COLO668 (cell line): Measurements from ENCODE around the gene PHKB.

Experiments
- DNase-seq: peaks from one replicate; lab custom pipeline; 2025; ENCODE audit not compliant: unreplicated experiment; lab: John Stamatoyannopoulos, UW

PHKB gene

DNA sequence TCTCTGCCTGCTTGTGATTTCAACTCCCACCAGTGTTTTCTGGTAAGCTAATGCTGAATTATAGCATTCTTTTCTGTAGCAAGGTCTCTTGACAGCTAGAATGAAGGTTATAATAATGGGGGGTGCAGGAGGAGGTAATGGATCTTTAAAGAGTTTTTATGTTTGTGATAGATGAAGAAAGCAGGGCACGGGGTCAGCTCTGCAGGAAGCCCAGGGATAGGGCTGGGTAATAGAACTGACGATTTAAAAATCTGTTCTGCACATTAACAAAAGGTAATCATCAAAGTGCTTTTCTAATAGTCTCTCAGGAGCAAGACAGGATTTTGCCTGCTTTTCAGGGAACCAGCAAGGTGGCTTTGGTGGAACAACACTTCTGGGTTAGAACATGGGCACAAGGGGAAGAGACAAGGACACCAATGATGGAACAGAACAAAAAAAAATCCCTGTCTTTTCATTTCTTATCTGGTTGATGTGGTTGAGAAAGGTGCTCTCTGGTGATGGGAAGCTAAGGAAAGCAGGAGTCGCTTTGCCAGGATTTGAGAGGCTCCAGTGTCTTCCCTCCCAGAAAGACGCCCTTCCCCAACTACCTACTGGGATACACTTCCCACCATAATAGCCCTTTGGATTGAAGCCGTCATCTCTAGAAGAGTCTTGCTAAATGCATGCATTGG is 263.1 kb downstream of the PHKB start:
- DNase-seq = no peak

DNA sequence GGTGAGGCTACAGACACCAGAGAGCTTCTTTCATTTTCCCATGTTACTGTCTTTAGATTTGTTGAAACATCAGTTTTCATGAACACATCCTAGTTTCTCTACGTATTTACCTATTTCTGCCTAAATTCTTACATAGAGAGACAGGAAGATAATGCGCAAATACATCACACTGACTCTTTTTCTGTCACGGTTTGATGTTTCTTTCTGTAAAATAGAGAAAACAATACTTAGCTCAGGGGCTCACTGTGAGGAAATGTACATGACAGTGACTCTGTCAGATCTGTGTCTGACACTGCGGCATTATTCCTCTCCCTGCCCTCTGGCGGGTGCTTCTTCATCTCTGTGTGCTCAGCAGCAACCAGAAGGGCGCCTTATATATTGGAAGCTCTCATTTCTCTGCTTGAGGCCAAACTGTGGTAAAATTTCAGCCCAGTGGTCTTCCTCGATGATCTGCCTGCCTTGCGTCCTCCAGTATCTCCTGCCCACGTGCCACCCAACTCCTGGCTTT is 264.1 kb downstream of the PHKB start:
- no peak for DNase-seq

DNA sequence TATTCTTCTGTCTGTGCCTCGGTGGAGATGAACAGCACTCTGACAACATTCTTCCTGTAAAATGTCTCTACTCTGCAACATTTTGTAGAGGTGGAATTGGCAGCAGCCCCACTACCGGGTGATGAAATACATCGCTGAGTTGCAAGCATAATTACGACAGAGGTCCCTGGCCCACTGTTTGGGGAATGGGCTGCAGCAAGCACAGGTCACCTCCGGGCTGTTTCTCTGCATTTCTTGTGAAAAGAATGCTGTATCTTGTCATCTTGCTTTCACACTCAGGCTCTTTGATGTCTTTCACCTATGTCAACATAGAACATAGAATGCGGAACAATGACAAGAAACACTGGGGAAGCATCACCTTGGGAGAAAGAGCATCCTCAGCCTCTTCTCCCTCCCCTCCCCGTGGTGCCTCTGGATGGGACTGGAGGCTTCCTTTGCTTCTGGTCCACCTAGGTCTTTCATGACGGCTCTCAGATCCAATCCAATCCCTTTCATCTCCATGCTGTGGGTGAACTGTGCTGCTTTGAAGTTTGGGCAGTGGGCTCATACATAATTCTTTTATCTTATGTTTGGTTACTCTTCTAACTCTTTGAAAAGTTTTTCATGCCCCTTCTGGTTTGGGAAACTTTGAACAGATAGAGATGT is 265.0 kb downstream of the PHKB start:
- DNase-seq = no peak

DNA sequence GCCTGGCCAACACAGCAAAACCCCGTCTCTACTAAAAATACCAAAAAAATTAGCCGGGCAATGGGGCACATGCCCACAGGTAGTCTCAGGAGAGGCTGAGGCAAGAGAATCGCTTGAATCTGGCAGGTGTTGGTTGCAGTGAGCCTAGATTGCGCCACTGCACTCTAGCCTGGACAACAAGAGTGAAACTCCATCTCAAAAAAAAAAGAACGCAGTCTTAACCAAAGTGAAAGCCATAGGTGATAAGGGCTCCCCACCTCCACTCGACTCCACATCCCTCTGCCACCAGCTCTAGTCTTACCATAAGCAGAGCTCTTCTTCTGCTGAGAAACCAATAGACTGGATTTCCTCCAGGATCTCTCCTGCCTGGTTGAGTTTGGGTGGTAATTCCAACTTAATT is 266.0 kb downstream of the PHKB start:
- no peak for DNase-seq

DNA sequence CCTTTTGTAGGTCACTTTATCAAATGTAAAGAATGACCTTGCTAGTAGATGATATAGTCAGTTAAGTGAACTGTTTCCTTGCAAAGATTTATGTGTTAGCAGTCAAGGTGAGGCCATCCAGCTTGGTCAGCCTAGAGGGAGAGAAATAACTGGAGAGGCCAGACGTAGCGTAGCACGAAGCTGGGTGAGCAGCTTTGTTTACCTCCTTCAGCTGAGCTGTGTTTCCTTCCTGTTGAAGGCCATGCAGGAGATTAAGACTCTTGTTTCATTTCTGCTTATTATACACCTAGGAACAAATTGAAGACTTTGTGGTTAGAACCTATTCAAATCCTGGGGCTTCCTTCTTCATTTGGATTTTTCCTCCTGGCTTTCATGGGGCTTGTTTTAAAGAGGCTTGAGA is 267.1 kb downstream of the PHKB start:
- DNase-seq = no peak

DNA sequence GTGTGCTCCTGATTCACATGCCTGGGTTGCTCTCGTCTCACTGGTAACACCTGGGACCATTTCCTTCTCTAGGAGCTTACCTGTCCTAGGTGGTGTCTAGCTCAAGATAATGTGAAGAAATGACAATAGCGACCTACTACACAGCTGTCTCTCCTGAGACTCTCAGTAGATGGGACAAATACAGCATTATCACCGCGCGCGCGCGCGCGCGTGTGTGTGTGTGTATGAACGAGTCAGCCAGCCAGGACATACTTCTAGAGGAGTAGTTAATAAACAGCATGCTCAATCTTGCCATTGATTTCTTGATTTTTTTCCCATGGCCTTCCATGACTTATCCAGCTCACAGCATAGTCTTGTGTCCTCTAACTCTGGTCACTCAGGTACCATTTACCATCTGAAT is 268.6 kb downstream of the PHKB start:
- DNase-seq = no peak

DNA sequence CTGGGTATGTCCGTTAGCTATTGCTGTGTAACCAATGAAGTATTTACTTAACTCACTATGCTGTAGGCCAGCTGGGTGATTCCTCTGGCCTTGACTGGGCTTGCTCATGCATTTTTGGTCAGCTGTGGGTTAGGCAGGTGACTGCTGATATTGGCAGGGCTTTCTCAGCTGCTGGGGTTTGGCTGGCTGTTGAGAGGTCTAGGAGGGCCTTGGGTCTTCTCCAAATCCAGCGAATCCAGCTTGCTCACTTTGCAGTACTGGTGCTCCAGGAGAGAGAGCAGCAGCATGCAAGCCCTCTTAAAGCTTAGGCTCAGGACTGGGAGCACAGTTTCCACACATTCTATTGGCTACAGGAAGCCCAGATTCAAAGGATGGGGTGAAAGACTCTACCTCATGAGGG is 270.1 kb downstream of the PHKB start:
- DNase-seq = no peak

DNA sequence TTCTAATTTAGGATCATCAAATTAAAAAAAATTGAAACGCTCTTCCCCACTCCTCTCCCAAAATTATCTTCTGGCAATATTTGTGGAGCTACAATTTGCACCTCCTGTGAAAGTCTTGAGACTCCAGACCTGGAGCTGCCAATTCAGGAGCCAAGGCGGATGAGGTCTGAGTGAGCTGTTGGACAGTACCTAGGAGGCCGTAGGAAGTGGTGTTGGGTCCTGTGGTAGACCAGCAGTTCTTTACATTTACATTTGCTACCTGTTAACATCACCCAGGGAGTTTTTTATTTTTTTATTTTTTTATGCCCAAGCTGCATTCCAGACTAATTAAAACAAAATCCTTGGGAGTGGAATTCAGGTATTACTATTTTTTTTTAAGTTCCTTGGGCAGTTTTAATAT is 271.0 kb downstream of the PHKB start:
- no peak for DNase-seq

DNA sequence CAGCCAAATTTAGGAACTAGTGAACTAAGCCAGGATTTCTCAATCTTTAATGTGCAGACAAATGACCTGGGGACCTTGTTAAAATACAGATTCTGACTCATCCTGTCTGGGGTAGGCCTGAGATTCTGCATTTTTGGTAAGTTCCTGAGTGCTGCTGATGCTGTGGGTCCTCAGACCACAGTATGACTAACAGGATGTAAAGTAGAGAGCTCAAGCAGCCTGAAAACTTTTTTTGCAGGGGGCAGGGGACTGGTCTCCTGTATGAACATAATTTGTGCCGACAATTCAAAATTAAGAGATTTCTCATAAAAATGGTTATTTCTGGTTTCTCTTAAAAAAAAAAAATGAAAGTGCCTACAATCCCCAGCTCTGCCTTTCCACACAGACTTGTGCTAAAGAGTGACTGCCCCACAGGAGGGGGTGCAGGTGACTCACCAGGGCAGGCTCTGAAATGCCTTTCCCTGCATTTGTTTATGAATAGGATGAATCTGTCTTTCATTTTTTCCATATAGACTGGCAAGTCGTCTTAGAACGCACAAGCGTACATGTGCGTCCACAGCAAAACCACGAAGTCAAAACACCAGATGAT is 271.5 kb downstream of the PHKB start:
- DNase-seq = no peak

DNA sequence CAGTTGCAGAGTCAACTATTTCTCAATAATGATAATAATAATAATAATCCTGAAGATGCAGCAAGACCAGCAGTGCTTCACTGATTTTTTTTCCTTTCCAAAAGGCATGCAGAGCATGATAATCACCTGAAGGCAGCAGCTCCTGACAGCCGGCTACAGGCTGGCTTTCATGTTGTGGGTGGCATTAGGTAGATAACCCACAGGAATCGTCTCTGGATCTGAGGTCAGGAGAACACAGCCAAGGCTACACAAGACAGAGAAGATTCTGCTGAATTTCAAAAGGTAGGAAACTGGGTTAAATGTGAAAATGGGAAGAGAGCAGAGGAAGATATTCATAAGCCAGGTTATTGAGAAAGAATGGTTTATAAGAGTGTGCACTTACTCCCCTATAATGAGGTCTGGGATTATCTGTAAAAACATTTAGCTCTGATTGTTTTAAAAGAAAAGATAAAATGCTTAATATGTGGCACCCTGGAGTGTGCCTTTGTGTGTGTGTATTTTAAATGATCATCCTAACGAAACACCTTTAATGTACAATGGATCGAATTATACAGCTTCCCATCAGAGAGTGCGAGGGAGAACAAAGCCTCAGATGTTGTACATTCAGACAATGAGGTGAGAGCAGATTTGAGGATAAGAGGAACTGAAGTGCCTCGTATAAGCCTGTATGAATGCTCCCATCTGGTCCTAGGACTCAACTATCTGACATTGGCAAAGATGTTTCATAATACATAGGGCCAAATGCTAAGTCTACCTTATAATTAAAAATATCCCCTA is 273.1 kb downstream of the PHKB start:
- no peak for DNase-seq

DNA sequence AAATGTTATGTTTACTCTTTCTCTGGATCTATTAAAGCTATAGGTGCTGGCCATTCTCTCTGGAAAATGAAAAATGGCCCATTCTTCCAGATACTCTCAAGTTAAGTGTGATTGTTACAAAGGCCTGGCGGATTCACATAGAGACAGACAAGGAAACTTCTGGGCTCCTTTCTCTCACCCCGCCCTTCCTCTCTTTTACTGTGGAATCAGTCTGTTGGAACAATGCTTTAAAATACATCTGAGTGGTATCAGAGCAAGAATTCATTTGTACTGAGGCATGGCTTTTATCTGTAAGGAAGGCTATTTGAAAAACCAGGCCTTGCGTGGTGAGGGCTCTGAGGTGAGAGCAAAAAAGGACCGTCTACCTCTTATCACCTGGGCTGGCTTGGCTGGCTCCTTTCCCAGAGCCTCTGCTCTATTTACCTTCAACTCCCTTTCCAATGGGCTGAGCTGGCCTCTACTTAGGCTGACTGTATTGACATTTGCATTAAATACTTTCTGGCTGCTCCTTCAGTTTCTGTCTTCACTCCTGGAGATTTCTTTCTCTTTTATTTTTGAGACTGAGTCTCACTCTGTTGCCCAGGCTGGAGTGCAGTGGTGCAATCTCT is 274.0 kb downstream of the PHKB start:
- peak; percentile 12 for DNase-seq

DNA sequence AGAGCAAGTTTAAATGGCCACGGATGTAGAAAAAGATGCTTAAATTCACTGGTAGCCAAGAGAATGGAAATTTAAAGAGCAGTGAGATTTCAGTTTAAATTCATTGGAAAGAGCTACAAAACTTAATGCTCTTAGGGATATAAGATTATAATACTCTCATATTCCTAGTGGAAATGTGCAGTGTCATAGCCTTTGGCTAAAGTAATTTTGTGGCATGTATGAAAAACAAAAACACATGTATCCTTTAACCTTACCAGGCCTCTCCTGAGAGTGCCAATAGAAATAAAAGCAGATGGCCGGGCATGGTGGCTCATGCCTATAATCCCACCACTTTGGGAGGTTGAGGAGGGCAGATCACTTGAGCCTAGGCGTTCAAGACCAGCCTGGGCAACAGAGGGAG is 289.2 kb downstream of the PHKB start:
- DNase-seq = no peak
